Esophagus (tissue), 2 donors: ENCODE data around the gene WIPF1. TPM values are rescaled to one million over a fixed set of nuclear protein-coding genes. Genes with fewer than 3 reads are reported as not detected.

Experiments used
- H3K27ac ChIP-seq, 2 donors: one replicate each; pipeline ENCODE4 v1.5.1; 2013; ENCODE audit warnings: low read depth in 2 of 2, mild to moderate bottlenecking in 2 of 2, inconsistent platforms in 1 of 2, low read length in 1 of 2, moderate library complexity in 1 of 2
- H3K27me3 ChIP-seq, 2 donors: one replicate each; pipeline ENCODE4 v1.6.1; 2013; ENCODE audit warnings: low read length in 2 of 2, control low read depth in 1 of 2, mild to moderate bottlenecking in 1 of 2; ENCODE audit not compliant: insufficient read depth in 2 of 2, control insufficient read depth in 1 of 2
- H3K36me3 ChIP-seq, 2 donors: one replicate each; pipeline ENCODE4 v1.6.1; 2013; ENCODE audit warnings: low read length in 1 of 2; ENCODE audit not compliant: control insufficient read depth in 2 of 2, insufficient read depth in 2 of 2
- H3K4me1 ChIP-seq, 2 donors: one replicate each; pipeline ENCODE4 v1.6.1; 2013; ENCODE audit warnings: low read length in 1 of 2; ENCODE audit not compliant: control insufficient read depth in 2 of 2, insufficient read depth in 2 of 2
- H3K4me3 ChIP-seq, 2 donors: one replicate each; pipeline ENCODE4 v1.5.1; 2013; ENCODE audit warnings: low read length in 2 of 2, mild to moderate bottlenecking in 2 of 2, low read depth in 1 of 2, moderate library complexity in 1 of 2
- H3K9me3 ChIP-seq, 2 donors: one replicate each; pipeline ENCODE4 v1.6.1; 2013; ENCODE audit warnings: mild to moderate bottlenecking in 2 of 2, low read depth in 1 of 2, low read length in 1 of 2, moderate library complexity in 1 of 2; ENCODE audit not compliant: control insufficient read depth in 2 of 2, insufficient read depth in 1 of 2
- WGBS, 2 donors: extraction: QIAGEN DNeasy Blood & Tissue Kit; methylation state at CpG; one replicate each; pipeline ENCODE4 v1.1.7; 2013; 5-methylcytosine and 5-hydroxymethylcytosine counted together
- polyA plus RNA-seq, 2 donors: library from polyadenylated mRNA; stranded (reverse); fragments of 200-250 nt; gene quantifications; one replicate each; pipeline ENCODE4 v1.2.3, GENCODE V29; 2013
- donor health status: healthy with polysubstance abuse.
- donor health status: Bipolar disorder and iron deficiency.

Gene WIPF1
- polyA plus RNA-seq, 2 donors, result 3.9 to 4.8 TPM

- Histone ChIP-seq H3K27ac (no peak overlapping the region), H3K4me1 (peaks cover 2 to 7% of the 10 kb centered on the region in 2 donors), H3K36me3 (no peaks in the 10 kb centered on the region)
Measured at GRCh38 chr2:174585146-174585545, 12.5 kb downstream of the WIPF1 start.

GRCh38 chr2:174581491-174581890 is 16.1 kb downstream of the WIPF1 start:
- H3K36me3 ChIP-seq, result peaks cover 0 to 3% of the 10 kb centered on the region in 2 donors
- WGBS, 2 donors, result 72 to 79% methylated on average over 6 of the region's 6 CpGs
- no peaks in the 10 kb centered on the region for H3K27me3 ChIP-seq
- H3K4me1 ChIP-seq, result peaks cover 2 to 4% of the 10 kb centered on the region in 2 donors
- H3K27ac ChIP-seq, result no peak overlapping the region
- H3K4me3 ChIP-seq, result no peak overlapping the region
- H3K9me3 ChIP-seq, result no peaks in the 10 kb centered on the region

More at GRCh38 chr2:174585146-174585545, 12.5 kb downstream of the WIPF1 start:
- 37 to 45% methylated on average over 10 of the region's 10 CpGs for WGBS, 2 donors
- Histone ChIP-seq H3K9me3 (no peaks in the 10 kb centered on the region), H3K4me3 (no peak overlapping the region), H3K27me3 (no peaks in the 10 kb centered on the region)

GRCh38 chr2:174580951-174581350 is 16.7 kb downstream of the WIPF1 start:
- Histone ChIP-seq H3K4me1 (peaks cover under 1 to 4% of the 10 kb centered on the region in 2 donors), H3K36me3 (peaks cover 0 to 3% of the 10 kb centered on the region in 2 donors), H3K27me3 (no peaks in the 10 kb centered on the region), H3K9me3 (no peaks in the 10 kb centered on the region), H3K4me3 (no peak overlapping the region), H3K27ac (no peak overlapping the region)
- WGBS, 2 donors, result 89 to 94% methylated on average over 2 of the region's 2 CpGs

GRCh38 chr2:174577967-174578589 is 19.5 kb downstream of the WIPF1 start:
- no peak overlapping the region for H3K27ac ChIP-seq
- peaks cover 0 to 3% of the 10 kb centered on the region in 2 donors for H3K36me3 ChIP-seq
- H3K9me3 ChIP-seq, result no peaks in the 10 kb centered on the region
- H3K27me3 ChIP-seq, result no peaks in the 10 kb centered on the region
- no peak overlapping the region for H3K4me3 ChIP-seq
- H3K4me1 ChIP-seq, result peaks cover 0 to 3% of the 10 kb centered on the region in 2 donors

- no peaks in the 10 kb centered on the region for H3K9me3 ChIP-seq
- H3K36me3 ChIP-seq, result peaks cover 0 to 6% of the 10 kb centered on the region in 2 donors
- no peaks in the 10 kb centered on the region for H3K27me3 ChIP-seq
- H3K4me1 ChIP-seq, result peaks cover 3% of the 10 kb centered on the region in 2 donors
- H3K4me3 ChIP-seq, result no peak overlapping the region
- WGBS, 2 donors, result 86 to 87% methylated on average over 16 of the region's 16 CpGs
- no peak overlapping the region for H3K27ac ChIP-seq
Measured at GRCh38 chr2:174575124-174575776, 22.4 kb downstream of the WIPF1 start.

GRCh38 chr2:174574657-174575056 is 22.9 kb downstream of the WIPF1 start:
- Histone ChIP-seq H3K4me1 (peaks cover 3% of the 10 kb centered on the region in 2 donors), H3K36me3 (peaks cover 0 to 6% of the 10 kb centered on the region in 2 donors), H3K4me3 (no peak overlapping the region), H3K27ac (peak overlapping the region in 1 of 2 donors; percentile 27), H3K27me3 (no peaks in the 10 kb centered on the region), H3K9me3 (no peaks in the 10 kb centered on the region)
- WGBS, 2 donors, result 16% methylated on average over 2 of the region's 2 CpGs

GRCh38 chr2:174573621-174574081 is 24.0 kb downstream of the WIPF1 start:
- Histone ChIP-seq H3K4me1 (peaks cover 3% of the 10 kb centered on the region in 2 donors), H3K27ac (peak overlapping the region; percentile 57 to 75), H3K9me3 (no peaks in the 10 kb centered on the region), H3K36me3 (peaks cover 0 to 3% of the 10 kb centered on the region in 2 donors), H3K27me3 (no peaks in the 10 kb centered on the region), H3K4me3 (no peak overlapping the region)
- WGBS, 2 donors, result 50 to 64% methylated on average over 6 of the region's 6 CpGs

GRCh38 chr2:174572556-174572955 is 25.0 kb downstream of the WIPF1 start:
- Histone ChIP-seq H3K9me3 (no peaks in the 10 kb centered on the region), H3K36me3 (peaks cover 0 to 6% of the 10 kb centered on the region in 2 donors), H3K4me1 (peaks cover 3% of the 10 kb centered on the region in 2 donors), H3K4me3 (no peak overlapping the region), H3K27me3 (no peaks in the 10 kb centered on the region), H3K27ac (no peak overlapping the region)
- WGBS, 2 donors, result 83 to 85% methylated on average over 3 of the region's 3 CpGs

GRCh38 chr2:174571669-174572323 is 25.8 kb downstream of the WIPF1 start:
- Histone ChIP-seq H3K27me3 (no peaks in the 10 kb centered on the region), H3K9me3 (no peaks in the 10 kb centered on the region), H3K27ac (no peak overlapping the region), H3K4me3 (no peak overlapping the region), H3K36me3 (peaks cover 0 to 6% of the 10 kb centered on the region in 2 donors), H3K4me1 (peaks cover 3% of the 10 kb centered on the region in 2 donors)
- WGBS, 2 donors, result 92 to 94% methylated on average over 31 to 33 of the region's 33 CpGs
